HepG2 (cell line): ENCODE measurements around the gene FAM118A. TPM values are rescaled to one million over a fixed set of nuclear protein-coding genes. Genes with fewer than 3 reads are reported as not detected.

Experiments
- ATAC-seq: fragments of 200-7000 bp; cut with Tn5 transposase; 3 replicates; pipeline ENCODE4 v1.9.1; 2020; ENCODE audit warnings: mild to moderate bottlenecking, moderate library complexity
- BruUV-seq: library from RNA; stranded (reverse); fragments of 400-500 nt; replicated peaks from 2 replicates; lab custom pipeline; 2021; lab: Mats Ljungman, UMichigan
- CTCF ChIA-PET: fragments of 300-600 bp; formaldehyde crosslinking; extraction: SDS; loops from one replicate; lab custom pipeline; 2021; ENCODE audit warnings: low total read pairs, inconsistent platforms, low intra/inter-chr PET ratio; lab: Yijun Ruan, JAX
- POLR2A ChIA-PET: fragments of 350-600 bp; sonication (Branson Sonifier 250); formaldehyde crosslinking; loops from one replicate; lab custom pipeline; 2020; ENCODE audit warnings: antibody characterized with exemption, inconsistent platforms; lab: Yijun Ruan, JAX
- DNase-seq: peaks from one replicate; pipeline ENCODE4 v3.0.0-alpha.2; 2015; ENCODE audit warnings: low spot score
- FAIRE-seq: peaks from 3 replicates; lab custom pipeline; 2011; peaks lifted over from hg19 to GRCh38; lab: Jason Lieb, UNC
- H2AFZ ChIP-seq: one replicate; pipeline ENCODE4 v1.6.1; 2011; ENCODE audit warnings: low read length, inconsistent platforms
- H3K27ac ChIP-seq: fragments of 300-600 bp; 3 replicates; pipeline ENCODE4 v1.8.0; 2011; ENCODE audit warnings: mixed run types, mild to moderate bottlenecking, mixed read lengths, low read length, inconsistent platforms; ENCODE audit not compliant: insufficient read depth; ENCODE audit errors: extremely low read length
- H3K27me3 ChIP-seq, 2 experiments: fragments of 200-600 bp in 1 of 2; 2 replicates in 1 of 2; 3 replicates in 1 of 2; pipeline versions ENCODE4 v1.6.0 to v1.8.0; 2011; ENCODE audit warnings: low read length in 2 of 2, mild to moderate bottlenecking in 2 of 2, moderate library complexity in 2 of 2, inconsistent platforms in 1 of 2; ENCODE audit not compliant: insufficient read depth in 2 of 2, control insufficient read depth in 1 of 2
- H3K36me3 ChIP-seq, 2 experiments: fragments of 200-600 bp in 1 of 2; replicated peaks in 1 of 2; 2 replicates in 1 of 2; 3 replicates in 1 of 2; pipeline versions ENCODE4 v1.5.1 to v1.8.0; 2011; ENCODE audit warnings: low read length in 2 of 2, inconsistent platforms in 1 of 2; ENCODE audit not compliant: insufficient read depth in 2 of 2, control insufficient read depth in 1 of 2
- H3K4me1 ChIP-seq: 2 replicates; pipeline ENCODE4 v1.5.1; 2012; ENCODE audit warnings: low read length, inconsistent platforms; ENCODE audit not compliant: insufficient read depth
- H3K4me2 ChIP-seq: 2 replicates; pipeline ENCODE4 v1.6.0; 2011; ENCODE audit warnings: low read depth, low read length, inconsistent platforms
- H3K4me3 ChIP-seq, 3 experiments: fragments of 200-600 bp in 1 of 3; sonication (generic), shearing (Covaris generic) in 1 of 3; replicated peaks in 1 of 3; 2 replicates each; pipeline ENCODE4 v1.5.1; 2011 to 2016; ENCODE audit warnings: low read length in 3 of 3, inconsistent platforms in 2 of 3, low read depth in 2 of 3, mild to moderate bottlenecking in 2 of 3, control low read depth in 1 of 3, mixed read lengths in 1 of 3; ENCODE audit not compliant: insufficient read depth in 1 of 3
- H3K79me2 ChIP-seq: one replicate; pipeline ENCODE4 v1.6.1; 2011; ENCODE audit warnings: low read length, inconsistent platforms; ENCODE audit not compliant: insufficient read depth
- H3K9ac ChIP-seq: 2 replicates; pipeline ENCODE4 v1.6.0; 2011; ENCODE audit warnings: mild to moderate bottlenecking, low read depth, low read length, inconsistent platforms; ENCODE audit not compliant: insufficient read depth
- H3K9me3 ChIP-seq: 2 replicates; pipeline ENCODE4 v1.5.1; 2012; ENCODE audit warnings: mild to moderate bottlenecking, low read length
- H4K20me1 ChIP-seq: 2 replicates; pipeline ENCODE4 v1.6.0; 2011; ENCODE audit warnings: inconsistent platforms, mild to moderate bottlenecking, low read length, moderate library complexity; ENCODE audit not compliant: insufficient read depth
- DNMT3B ChIP-seq: conservative IDR thresholded peaks from 2 replicates; pipeline ENCODE4 v1.6.1; 2016; ENCODE audit warnings: missing biosample characterization, control low read depth
- HDAC2 ChIP-seq: sonication (generic); formaldehyde crosslinking; IDR thresholded peaks from 2 replicates; pipeline ENCODE4 v1.4.0; 2020; ENCODE audit warnings: missing genetic modification reagents
- SMARCC2 ChIP-seq: fragments of 450-650 bp; IDR thresholded peaks from 2 replicates; pipeline ENCODE4 v1.6.1; 2017; ENCODE audit warnings: antibody characterized with exemption, mild to moderate bottlenecking
- WGBS: methylation state at CpG from one replicate; pipeline ENCODE4 v1.1.6; 2017; ENCODE audit warnings: low lambda C conversion rate; 5-methylcytosine and 5-hydroxymethylcytosine counted together
- in situ Hi-C: cut with HindIII; loops from 2 replicates; pipeline ENCODE4 v1.10.0; 2017; ENCODE audit warnings: low pct_unique_long_range_greater_than_20kb; ENCODE audit not compliant: extremely low pct_ligation_motif_present
- intact Hi-C: fragments of 100-400 bp; cut with micrococcal nuclease; formaldehyde crosslinking; loops from one replicate; pipeline ENCODE4 v1.10.0; 2022; ENCODE audit not compliant: unreplicated experiment
- polyA plus RNA-seq, 8 experiments: library from polyadenylated mRNA; depleted of rRNA in 3 of 8; stranded (reverse) in 7 of 8; unstranded in 1 of 8; fragments of >200 nt; fragmentation: Illumina TruSeq in 4 of 8; extraction: Trizol in 4 of 8; gene quantifications; 2 replicates each; pipeline versions ENCODE4 v1.2.1 to v1.2.3, GENCODE V29; 2011 to 2016; ENCODE audit warnings: low read depth in 4 of 8, missing spikeins in 1 of 8, mixed read lengths in 1 of 8; ENCODE audit not compliant: insufficient read depth in 1 of 8
- total RNA-seq, 5 experiments: library from RNA; depleted of rRNA; stranded (reverse); fragments of >200 nt; fragmentation: Illumina TruSeq; extraction: Trizol; gene quantifications; 2 replicates each; pipeline ENCODE4 v1.2.3, GENCODE V29; 2016; ENCODE audit warnings: low read depth in 1 of 5
- TF ChIP-seq, protein P1 (sequence below): fragments of 450-650 bp; IDR thresholded peaks from 2 replicates; pipeline ENCODE4 v1.6.1; 2017
- TF ChIP-seq, protein P2 (sequence below): IDR thresholded peaks from 2 replicates; pipeline ENCODE4 v1.6.1; 2016; ENCODE audit warnings: missing genetic modification reagents, missing compliant biosample characterization

Gene FAM118A
- total and polyA plus RNA-seq, 2 of the 13 experiments (the other 11 are each of a cell fraction or from before 2014, with no cell fraction given) = 36.7 to 48.2 TPM

DNA sequence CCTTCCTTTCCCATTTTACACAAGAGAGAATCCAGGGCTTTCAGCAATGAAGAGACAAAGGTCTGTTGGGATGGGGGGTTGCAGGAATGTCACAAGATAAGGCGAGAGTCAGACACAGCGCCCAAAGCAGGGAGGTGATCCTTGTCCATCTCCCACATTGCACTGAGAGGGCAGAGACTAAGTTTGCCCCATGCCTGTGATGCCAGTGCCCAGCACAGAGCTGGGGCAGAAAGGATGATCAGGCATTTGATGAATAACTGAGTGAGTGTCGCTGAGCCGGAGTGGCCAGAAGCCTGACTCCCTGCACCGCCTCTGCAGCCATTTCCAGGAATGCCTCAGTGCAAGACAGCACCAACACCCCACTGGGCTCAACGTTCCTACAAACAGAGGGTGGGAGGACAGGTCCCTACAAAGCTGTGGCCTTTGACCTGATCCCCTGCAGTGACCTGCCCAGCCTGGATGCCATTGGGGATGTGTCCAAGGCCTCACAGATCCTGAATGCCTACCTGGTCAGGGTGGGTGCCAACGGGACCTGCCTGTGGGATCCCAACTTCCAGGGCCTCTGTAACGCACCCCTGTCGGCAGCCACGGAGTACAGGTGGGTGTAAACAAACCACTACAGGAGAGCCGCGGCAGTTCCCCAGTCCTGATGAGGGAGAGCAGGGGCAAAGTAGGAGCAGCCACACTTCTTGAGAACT lies 22.7 kb upstream of the FAM118A start (continued):
- TF ChIP-seq, protein P1, sequence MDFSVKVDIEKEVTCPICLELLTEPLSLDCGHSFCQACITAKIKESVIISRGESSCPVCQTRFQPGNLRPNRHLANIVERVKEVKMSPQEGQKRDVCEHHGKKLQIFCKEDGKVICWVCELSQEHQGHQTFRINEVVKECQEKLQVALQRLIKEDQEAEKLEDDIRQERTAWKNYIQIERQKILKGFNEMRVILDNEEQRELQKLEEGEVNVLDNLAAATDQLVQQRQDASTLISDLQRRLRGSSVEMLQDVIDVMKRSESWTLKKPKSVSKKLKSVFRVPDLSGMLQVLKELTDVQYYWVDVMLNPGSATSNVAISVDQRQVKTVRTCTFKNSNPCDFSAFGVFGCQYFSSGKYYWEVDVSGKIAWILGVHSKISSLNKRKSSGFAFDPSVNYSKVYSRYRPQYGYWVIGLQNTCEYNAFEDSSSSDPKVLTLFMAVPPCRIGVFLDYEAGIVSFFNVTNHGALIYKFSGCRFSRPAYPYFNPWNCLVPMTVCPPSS = no peak

DNA sequence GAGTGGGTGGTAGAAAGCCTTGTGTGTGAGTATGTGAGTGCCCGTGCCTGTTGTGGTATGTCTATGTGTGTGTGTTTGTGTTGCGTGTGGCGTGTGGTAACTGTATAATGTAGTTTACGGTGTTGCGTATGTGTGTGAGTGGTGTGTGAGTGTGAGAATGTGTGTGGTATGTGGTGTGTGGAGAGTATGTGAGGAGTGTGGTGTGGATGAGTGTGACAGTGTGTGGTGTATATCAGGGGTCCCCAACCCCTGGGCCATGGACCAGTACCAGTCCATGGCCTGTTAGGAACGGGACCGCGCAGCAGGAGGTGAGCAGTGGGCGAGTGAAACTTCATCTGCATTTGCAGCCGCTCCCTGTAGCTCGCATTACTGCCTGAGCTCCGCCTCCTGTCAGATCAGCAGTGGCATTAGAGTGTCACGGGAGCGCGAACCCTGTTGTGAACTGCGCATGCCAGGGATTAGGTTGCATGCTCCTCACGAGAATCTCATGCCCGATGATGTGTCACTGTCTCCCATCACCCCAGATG lies 19.3 kb upstream of the FAM118A start:
- CTCF ChIA-PET = no interaction called here
- 98% methylated on average over 13 of the region's 18 CpGs for WGBS
- H3K4me3 ChIP-seq = no peak overlapping the region
- TF ChIP-seq DNMT3B (CRISPR knock-in tag) (no peak), SMARCC2 (no peak), HDAC2 (no peak)
- TF ChIP-seq, protein P2, sequence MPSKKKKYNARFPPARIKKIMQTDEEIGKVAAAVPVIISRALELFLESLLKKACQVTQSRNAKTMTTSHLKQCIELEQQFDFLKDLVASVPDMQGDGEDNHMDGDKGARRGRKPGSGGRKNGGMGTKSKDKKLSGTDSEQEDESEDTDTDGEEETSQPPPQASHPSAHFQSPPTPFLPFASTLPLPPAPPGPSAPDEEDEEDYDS (CRISPR knock-in tag) = no peak
- DNase-seq (no peak), FAIRE-seq (no peak), ATAC-seq (no peak)
- in situ Hi-C loops (no loop called here), intact Hi-C loops (no loop called here)
- no TSS peak for BruUV-seq
- H3K9me3 ChIP-seq = no peaks in the 10 kb centered on the region
- no peaks in the 10 kb centered on the region for H3K36me3 ChIP-seq
- H3K79me2 ChIP-seq = no peaks in the 10 kb centered on the region
- H2AFZ ChIP-seq = no peak overlapping the region
- no peaks in the 10 kb centered on the region for H4K20me1 ChIP-seq
- no peak overlapping the region for H3K4me2 ChIP-seq
- no peak overlapping the region for H3K27ac ChIP-seq
- POLR2A ChIA-PET = no interaction called here
- H3K9ac ChIP-seq = no peak overlapping the region
- H3K4me1 ChIP-seq = peaks cover 41% of the 10 kb centered on the region
- H3K27me3 ChIP-seq = no peaks in the 10 kb centered on the region
